Muscle of leg (tissue), 11 donors: ENCODE measurements around the gene OR7G1. TPM values are rescaled to one million over a fixed set of nuclear protein-coding genes. Genes with fewer than 3 reads are reported as not detected.

ENCODE experiments used
- DNase-seq: peaks from one replicate; pipeline ENCODE4 v3.0.0; 2013
- H3K27ac ChIP-seq: one replicate; pipeline ENCODE4 v1.5.1; 2013; ENCODE audit warnings: mild to moderate bottlenecking, low read length, control low read depth
- H3K27me3 ChIP-seq: one replicate; pipeline ENCODE4 v1.6.1; 2013; ENCODE audit warnings: low read length; ENCODE audit not compliant: control insufficient read depth, insufficient read depth
- H3K36me3 ChIP-seq: one replicate; pipeline ENCODE4 v1.6.1; 2013; ENCODE audit warnings: low read length; ENCODE audit not compliant: control insufficient read depth, insufficient read depth
- H3K4me1 ChIP-seq: one replicate; pipeline ENCODE4 v1.6.1; 2013; ENCODE audit warnings: low read length; ENCODE audit not compliant: control insufficient read depth, insufficient read depth
- H3K4me3 ChIP-seq: one replicate; pipeline ENCODE4 v1.5.1; 2013; ENCODE audit warnings: low read length, control low read depth
- H3K9me3 ChIP-seq: replicated peaks from 2 replicates; pipeline ENCODE4 v1.6.1; 2013; ENCODE audit warnings: low read depth, low read length; ENCODE audit not compliant: control insufficient read depth
- WGBS: methylation state at CpG from one replicate; pipeline ENCODE4 v1.1.5; 2013; ENCODE audit warnings: missing lambda C conversion rate; ENCODE audit not compliant: insufficient coverage; 5-methylcytosine and 5-hydroxymethylcytosine counted together
- polyA plus RNA-seq, 8 donors: library from polyadenylated mRNA; unstranded; fragments of 120-200 nt; gene quantifications; one replicate each; pipeline versions ENCODE4 v1.2.1 to v1.2.3, GENCODE V29; 2013; ENCODE audit warnings: inconsistent platforms in 1 of 8, low replicate concordance in 1 of 8; ENCODE audit not compliant: insufficient read length in 8 of 8, insufficient read depth in 1 of 8
- total RNA-seq: library from RNA; stranded (reverse); fragments of 120-200 nt; gene quantifications from one replicate; pipeline ENCODE4 v1.2.4, GENCODE V29; 2013

OR7G1 gene
- total and polyA plus RNA-seq, 9 donors = not detected

DNA sequence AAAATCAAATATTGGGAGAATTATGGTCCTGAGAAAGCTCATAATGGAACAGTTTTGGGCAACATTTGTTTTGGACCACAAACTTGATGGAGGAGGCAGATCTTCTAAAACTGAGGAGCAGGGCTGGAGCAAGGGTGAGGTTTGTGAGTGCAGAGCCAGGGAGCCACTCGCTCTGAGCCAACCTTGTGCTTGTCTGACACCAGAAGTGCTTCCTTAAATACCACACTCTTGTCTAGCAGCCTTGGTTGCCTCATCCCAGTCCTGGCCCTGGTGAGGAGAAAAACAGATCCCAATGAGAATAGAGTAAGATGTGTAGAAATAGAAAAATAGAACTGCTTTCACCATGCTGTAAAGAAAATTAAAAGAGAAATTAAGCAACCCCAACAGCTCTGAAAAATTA, 31.3 kb upstream of the OR7G1 start:
- Histone ChIP-seq H3K4me1 (no peaks in the 10 kb centered on the region), H3K9me3 (peaks cover 60% of the 10 kb centered on the region), H3K27me3 (no peaks in the 10 kb centered on the region), H3K4me3 (no peak overlapping the region), H3K27ac (no peak overlapping the region), H3K36me3 (peaks cover 15% of the 10 kb centered on the region)
- whole genome bisulfite sequencing = no CpG with 5 or more reads among the region's 1 CpG
- DNase-seq = no peak

DNA sequence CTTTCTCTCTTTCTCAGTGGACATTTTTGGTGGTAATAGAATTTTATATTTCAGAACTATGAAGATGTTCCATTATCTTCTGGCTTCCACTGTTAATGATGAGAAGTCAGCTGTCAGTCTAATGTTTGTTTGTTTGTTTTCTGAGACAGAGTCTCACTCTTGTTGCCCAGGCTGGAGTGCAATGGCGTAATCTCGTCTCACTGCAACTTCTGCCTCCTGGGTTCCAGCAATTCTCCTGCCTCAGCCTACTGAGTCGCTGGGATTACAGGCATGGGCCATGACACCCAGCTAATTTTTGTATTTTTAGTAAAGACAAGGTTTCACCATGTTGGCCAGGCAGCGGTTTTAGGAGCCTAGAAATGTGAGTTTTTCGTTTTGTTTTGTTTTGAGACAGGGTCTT, 29.4 kb upstream of the OR7G1 start:
- no peaks in the 10 kb centered on the region for H3K27me3 ChIP-seq
- no peaks in the 10 kb centered on the region for H3K4me1 ChIP-seq
- WGBS = 100% methylated on average over 4 of the region's 5 CpGs
- peaks cover 50% of the 10 kb centered on the region for H3K9me3 ChIP-seq
- DNase-seq = no peak
- no peak overlapping the region for H3K27ac ChIP-seq
- peaks cover 15% of the 10 kb centered on the region for H3K36me3 ChIP-seq
- H3K4me3 ChIP-seq = no peak overlapping the region

DNA sequence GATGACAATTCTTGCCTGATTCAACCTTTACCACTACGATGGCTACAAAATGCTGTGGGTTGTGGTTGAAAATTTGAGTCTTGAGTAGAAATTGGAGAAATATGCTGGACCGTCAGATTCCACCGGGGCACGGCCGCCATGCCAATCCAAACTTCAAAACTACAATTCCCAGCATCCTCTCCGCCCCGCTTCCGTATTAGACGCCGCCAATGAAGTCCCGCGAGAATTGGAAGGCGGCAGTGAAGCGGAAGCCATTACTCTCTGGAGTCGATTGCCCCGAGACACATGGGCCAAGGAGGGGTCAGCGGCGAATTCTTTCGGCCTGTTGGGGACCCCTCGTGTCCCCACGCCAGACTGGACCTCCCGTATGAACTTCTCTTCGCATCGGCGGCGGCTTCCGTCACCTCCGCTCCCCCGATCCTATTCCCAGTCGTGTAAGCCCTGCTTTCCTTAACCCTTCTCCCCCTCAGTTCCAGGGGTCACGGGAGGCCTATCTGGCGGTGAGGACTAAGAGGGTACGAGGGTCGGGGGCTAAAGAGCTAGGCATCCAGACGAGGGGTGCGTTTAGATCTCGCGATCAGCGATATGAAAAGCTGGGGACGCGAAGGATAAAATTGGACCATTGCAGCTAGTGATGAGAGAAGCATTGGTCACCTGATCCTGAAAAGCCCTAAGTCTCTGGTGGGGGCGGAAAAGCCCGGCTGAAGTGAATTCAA, 24.8 kb upstream of the OR7G1 start, which contains the start of gene ZNF317:
TSS of gene ZNF317 (plus strand) at position 239 of the 716 bp plus-strand sequence. CDS start 15,620 bp downstream, outside the sequence.
- Histone ChIP-seq H3K4me3 (peak within 1 kb of the TSS; percentile 92), H3K27ac (peak within 1 kb of the TSS; percentile 90), H3K36me3 (no peaks in the 10 kb centered on the region), H3K9me3 (peaks cover 22% of the 10 kb centered on the region), H3K4me1 (peaks cover 3% of the 10 kb centered on the region), H3K27me3 (no peaks in the 10 kb centered on the region)
- peak; percentile 99 for DNase-seq
- WGBS = under 1% methylated on average over 29 of the region's 43 CpGs

DNA sequence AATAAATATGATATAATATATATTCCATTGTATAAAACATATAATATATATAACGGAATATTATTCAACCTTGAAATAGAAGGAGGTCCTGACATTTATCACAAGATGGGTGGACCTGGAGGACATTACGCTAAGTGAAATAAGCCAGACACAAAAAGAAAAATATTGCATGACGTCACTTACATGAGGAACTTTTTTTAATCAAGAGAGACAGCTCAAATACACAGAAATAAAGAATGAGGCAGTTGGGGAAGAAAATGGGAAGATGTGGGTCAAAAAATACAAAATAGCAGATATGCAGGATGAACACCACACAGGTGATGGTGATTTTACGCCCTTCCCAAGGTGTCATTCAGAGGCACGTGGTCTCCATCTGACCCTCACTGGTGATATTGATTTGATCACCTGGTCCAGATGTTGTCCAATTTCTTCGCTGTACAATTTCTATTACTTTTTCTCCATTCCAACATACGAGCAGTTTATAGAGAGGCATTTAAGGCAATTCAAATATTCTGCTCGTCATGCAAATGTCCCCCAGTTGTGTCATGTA, 24.1 kb upstream of the OR7G1 start:
- Histone ChIP-seq H3K27ac (no peak overlapping the region), H3K36me3 (no peaks in the 10 kb centered on the region), H3K4me1 (peaks cover 3% of the 10 kb centered on the region), H3K4me3 (peak overlapping the region; percentile 92), H3K9me3 (peaks cover 16% of the 10 kb centered on the region), H3K27me3 (no peaks in the 10 kb centered on the region)
- WGBS = 50% methylated on average over 2 of the region's 8 CpGs
- no peak for DNase-seq

DNA sequence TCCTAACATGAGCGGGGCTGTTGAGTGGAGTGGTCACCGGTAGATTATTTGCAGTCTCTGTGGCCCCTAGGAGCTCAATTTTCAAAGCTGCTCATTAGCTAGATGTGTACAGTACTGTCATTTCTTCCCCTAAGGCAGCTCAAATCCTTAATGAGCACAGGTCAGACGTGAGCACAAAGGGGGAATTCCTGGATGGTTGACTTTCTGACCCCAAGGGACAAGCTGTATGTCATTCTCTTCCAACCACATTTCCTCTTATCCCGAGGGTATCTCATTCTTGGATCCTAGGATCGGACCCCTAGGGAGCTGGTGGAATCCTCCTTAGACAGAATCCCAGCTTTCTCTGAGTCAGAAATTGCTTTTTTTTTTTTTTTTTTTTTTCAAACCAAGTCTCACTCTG, 16.9 kb upstream of the OR7G1 start:
- DNase-seq = no peak
- no peaks in the 10 kb centered on the region for H3K27me3 ChIP-seq
- WGBS = no CpG with 5 or more reads among the region's 5 CpGs

DNA sequence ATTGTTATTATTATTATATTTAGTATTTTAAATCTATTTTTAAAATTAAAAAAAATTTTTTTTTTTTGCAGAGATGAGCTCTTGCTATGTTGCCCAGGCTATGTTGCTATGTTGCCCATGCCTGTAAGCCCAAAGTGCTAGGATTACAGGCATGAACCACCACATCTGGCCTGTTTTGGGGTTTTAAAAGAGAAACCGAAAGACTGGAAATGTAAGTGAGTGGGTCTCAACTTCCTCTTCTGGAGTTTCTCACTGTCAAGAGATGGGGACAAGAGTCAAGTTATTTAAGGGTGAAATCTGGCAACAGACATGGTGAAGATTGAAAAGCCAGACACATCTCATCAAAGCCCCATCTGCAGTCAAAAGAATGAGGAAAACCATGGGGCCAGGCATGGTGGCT, 15.4 kb upstream of the OR7G1 start:
- no peaks in the 10 kb centered on the region for H3K27me3 ChIP-seq
- WGBS = no CpG with 5 or more reads among the region's 1 CpG
- H3K9me3 ChIP-seq = no peaks in the 10 kb centered on the region
- H3K4me3 ChIP-seq = no peak overlapping the region
- H3K4me1 ChIP-seq = no peaks in the 10 kb centered on the region
- peak; percentile 7 for DNase-seq
- no peak overlapping the region for H3K27ac ChIP-seq
- H3K36me3 ChIP-seq = no peaks in the 10 kb centered on the region

More for the DNA sequence above, 16.9 kb upstream of the OR7G1 start:
- Histone ChIP-seq H3K4me3 (no peak overlapping the region), H3K9me3 (no peaks in the 10 kb centered on the region), H3K27ac (no peak overlapping the region), H3K36me3 (no peaks in the 10 kb centered on the region), H3K4me1 (no peaks in the 10 kb centered on the region)

DNA sequence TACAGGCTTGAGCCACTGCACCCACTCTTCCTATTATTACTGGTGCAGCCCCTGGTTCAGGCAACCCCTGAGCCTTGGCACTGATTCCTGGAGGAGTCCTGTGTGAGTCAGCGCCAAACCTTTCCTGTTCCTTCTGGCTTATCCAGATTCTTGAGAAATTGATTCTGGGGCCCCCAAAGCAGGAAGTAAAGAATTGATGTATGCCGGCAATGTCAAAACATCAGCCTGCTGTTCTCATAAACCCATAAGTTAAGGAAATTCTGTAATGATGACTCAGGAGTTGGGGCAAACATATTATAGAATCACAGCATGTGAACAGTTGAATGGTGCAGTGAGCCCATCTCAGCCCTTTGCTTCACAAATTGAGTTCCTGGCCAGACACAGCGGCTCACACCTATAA, 12.6 kb upstream of the OR7G1 start:
- 60% methylated on average over 1 of the region's 3 CpGs for WGBS
- Histone ChIP-seq H3K4me3 (no peak overlapping the region), H3K27ac (no peak overlapping the region), H3K9me3 (no peaks in the 10 kb centered on the region), H3K27me3 (no peaks in the 10 kb centered on the region), H3K36me3 (no peaks in the 10 kb centered on the region), H3K4me1 (no peaks in the 10 kb centered on the region)
- DNase-seq = no peak

DNA sequence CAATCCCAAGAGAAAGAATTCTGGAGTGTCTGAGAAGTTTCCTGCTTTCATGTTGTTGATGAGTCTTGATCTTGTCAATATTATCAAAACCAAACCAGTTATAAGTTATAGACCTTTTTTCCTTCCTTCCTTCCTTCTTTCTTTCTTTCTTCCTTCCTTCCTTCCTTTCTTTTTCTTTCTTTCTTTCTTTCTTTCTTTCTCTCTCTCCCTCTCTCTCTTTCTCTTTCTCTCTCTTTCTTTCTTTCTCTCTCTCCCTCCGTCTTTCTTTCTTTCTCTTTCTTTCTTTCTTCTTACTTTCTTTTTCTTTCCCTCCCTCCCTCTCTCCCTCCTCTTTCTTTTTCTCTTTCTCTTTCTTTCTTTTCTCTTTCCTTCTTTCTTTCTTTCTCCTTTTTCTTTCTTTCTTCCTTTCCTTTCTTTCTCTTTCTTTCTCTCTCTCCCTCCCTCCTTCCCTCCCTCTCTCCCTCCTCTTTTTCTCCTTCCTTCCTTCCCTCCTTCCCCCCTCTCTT, 11.4 kb upstream of the OR7G1 start, which contains the start of gene OR7G3:
TSS of gene OR7G3 (minus strand) at position 51 of the 506 bp plus-strand sequence. CDS start at position 51, 0 bp downstream.
- H3K27me3 ChIP-seq = no peaks in the 10 kb centered on the region
- no peaks in the 10 kb centered on the region for H3K36me3 ChIP-seq
- no peaks in the 10 kb centered on the region for H3K9me3 ChIP-seq
- H3K4me3 ChIP-seq = no peak within 1 kb of the TSS
- H3K4me1 ChIP-seq = no peaks in the 10 kb centered on the region
- 83% methylated on average over 1 of the region's 1 CpG for WGBS
- no peak within 1 kb of the TSS for H3K27ac ChIP-seq
- no peak for DNase-seq

DNA sequence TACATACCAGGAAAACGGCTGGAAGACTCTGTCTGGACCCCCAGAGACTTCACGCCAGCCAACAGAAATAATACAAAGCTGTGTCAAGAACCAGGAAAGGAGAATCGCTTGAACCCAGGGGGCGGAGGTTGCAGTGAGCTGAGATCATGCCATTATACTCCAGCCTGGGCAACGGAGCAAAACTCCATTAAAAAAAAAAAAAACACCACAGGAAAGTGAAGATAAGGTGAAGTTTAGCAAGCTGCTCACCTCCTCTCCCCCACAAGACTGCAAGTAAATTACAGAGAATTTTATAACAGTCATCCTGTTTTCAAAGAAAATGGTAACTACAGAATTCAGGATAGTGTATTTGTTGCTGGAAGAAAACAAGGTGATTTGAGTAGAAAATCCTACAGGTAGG, 984 bp upstream of the OR7G1 start:
- WGBS = 73% methylated on average over 3 of the region's 5 CpGs
- no peak for DNase-seq
- Histone ChIP-seq H3K4me3 (no peak overlapping the region), H3K36me3 (no peaks in the 10 kb centered on the region), H3K27ac (no peak overlapping the region), H3K4me1 (no peaks in the 10 kb centered on the region), H3K9me3 (peaks cover 2% of the 10 kb centered on the region), H3K27me3 (no peaks in the 10 kb centered on the region)

DNA sequence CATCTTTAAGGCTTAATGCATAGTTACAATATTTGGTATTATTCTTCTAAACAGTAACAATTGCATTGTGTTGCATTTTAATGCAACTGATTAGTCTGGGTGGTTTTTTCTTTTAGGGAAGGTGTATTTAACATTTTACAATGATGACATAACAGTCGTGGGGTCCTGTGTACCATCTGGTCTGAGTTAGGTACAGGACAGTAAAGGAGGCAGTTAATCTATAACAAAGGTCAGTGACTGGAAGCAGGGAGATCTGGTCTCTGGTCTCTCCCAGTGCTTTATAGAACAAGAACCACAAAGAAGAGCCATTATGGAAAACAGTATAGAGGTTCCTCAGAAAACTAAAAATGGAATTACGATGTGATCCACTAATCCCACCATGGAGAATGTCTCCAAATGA, 5.6 kb downstream of the OR7G1 start:
- no CpG with 5 or more reads among the region's 2 CpGs for WGBS
- Histone ChIP-seq H3K36me3 (no peaks in the 10 kb centered on the region), H3K4me3 (no peak overlapping the region), H3K27me3 (no peaks in the 10 kb centered on the region), H3K9me3 (no peaks in the 10 kb centered on the region), H3K4me1 (no peaks in the 10 kb centered on the region), H3K27ac (no peak overlapping the region)
- no peak for DNase-seq
